Measurements from ENCODE around the gene ACOXL.

Gene ACOXL

DNA sequence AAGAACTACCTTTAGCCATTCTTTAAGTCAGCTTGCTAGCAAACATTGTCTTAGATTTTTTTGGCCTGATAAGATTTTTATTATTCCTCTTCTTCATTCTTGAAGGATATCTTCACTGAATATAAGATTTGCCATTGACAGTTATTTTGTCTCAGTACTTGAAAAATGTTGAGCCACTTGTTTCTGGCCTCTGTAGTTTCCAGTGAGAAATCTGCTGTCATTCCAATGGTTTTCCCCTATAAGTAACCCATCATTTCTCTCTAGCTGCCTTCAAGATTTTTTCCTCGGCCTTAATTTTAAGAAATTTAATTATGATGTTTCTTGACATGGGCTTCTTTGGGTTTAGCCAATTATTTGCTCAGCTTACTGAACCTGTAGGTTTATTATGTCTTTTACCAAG is 32.6 kb downstream of the ACOXL start:
- DNase-seq = no peak

DNA sequence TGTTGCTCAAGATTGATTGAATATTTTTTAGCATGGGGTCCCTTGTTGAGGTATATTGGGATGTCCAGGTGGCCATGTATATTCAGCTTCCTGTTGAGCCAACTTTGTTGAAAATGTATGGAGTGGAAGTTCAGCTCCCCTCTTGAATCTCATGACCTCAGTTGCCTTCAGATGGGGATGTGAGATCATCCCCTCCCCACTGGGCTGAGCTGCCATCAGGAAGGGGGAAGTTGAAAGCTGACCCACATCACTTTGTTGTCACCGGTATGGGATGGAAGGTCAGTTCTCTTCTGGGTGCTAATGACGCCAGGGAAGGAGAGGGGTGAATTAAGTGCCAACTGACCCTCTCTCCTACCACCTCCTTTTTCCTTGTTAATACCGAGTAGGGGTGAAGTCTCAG is 33.9 kb downstream of the ACOXL start:
- no peak for DNase-seq

DNA sequence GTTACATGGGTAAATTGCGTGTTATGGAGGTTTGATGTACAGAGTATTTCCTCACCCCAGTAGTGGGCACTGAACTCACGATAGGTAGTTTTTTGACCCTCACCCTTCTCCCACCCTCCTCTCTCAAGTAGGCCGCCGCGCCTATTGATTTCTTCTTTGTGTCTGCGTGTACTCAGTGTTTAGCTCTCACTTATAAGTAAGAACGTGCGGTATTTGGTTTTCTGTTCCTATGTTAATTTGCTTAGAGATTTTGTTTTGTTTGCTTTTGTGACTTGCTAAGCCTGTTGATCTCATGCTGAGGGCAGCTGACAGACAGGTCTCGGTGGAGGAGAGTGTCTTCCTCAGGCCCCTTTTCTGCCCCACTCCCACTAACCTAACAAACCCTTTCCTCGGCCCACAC is 36.2 kb downstream of the ACOXL start:
- DNase-seq = no peak

DNA sequence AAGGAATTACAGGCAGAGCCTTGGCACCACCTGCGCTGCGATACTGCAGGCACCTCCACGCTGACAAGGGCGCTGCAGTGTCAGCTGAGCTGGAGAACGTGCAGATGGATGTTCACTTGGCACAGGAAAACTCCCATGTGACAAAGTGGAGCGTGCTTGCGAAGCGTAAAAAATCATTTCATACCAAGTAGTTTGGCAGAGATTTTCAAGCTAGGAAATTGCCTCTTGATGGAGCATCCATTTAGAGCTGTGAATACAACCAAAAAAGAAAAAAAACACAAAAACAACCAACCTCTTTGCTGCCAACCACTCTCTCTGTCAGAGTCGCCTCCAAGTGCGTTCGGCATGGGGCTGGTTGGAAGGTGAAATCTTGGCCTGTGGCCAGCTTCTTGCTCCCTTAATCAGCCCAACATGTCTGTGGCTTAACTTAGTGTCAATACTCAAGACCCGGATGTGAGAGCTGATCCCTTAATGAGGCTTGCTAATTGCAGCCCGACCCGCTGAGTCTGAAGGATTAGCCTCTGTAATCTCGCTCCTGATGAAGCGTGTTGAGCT is 38.1 kb downstream of the ACOXL start:
- DNase-seq = no peak

DNA sequence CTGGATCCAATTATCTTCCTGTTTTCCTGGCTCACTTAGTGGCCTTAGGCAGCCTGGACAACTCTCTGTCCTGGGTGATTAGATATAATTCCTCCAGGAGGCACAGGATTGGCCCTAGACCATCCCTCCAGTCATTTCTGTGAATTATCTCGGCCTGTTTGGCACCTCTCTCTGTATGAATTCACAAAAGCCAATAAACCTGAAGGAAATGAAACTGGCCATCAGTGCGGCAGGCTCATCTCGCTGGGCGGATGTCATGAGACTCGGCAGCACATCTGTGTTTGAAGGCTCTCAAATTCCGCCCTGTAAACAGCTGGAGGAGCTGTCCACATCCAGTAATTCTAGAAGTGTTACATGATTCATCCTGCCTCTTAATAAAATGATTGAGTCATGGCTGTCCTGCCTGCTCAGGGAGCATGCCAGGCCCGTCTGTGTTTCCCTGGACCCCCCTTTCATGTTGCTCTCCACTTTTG is 38.6 kb downstream of the ACOXL start:
- no peak for DNase-seq

DNA sequence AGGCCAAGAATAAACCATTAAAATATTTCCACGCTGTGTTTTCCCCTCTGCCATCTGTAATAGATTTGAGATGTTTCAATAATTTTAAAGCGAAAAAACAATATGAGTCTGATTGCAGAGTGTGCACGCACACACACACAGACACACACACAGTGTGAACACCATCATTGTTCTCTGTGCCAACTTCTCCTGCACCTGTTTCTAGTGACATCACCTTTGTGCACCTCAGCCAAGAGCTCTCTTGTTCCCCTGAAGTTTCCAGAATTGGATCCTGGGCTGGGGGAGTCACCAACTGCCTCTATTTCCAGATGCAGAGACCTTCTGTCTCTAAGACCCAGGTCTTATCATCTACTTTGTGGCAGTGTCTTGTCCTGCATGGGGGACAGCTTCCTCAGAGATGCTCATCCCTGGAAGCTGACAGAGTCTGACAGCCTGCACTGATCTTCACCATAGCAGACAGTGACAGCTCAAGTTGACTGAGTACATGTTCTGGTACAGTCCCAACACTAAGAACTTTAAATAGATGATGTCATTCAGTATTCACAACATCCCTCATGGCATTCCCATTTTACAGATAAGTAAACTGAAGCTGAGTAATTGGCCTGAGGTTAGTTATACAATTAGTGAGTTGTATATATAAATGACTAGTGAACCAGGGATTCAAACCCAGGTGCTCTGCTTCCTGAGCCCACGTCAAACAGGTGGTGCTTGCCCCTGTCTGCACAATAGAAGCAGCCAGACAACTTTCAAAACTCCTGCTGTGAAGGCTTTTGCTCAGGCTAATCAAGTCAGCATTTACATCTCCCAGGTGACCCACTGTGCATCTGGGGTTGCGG is 39.4 kb downstream of the ACOXL start:
- DNase-seq = no peak

DNA sequence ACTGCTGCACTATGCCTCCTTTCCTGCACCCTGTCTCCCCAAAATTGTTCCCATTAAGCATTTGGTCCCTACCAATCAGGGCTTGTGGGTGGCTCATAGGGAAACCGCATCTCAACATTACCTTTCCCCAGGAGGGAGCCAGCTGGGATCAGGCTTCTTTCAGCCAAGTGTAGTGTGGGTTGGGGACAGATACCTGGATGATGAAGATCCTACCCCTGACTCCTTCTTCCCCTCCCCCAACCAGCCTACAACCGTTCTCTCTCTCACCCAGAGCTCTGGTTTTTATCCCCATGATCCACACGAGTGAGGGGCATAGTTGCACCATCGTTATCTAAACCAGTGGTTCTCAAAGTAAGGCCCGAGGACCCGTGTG is 40.0 kb downstream of the ACOXL start:
- DNase-seq = no peak

DNA sequence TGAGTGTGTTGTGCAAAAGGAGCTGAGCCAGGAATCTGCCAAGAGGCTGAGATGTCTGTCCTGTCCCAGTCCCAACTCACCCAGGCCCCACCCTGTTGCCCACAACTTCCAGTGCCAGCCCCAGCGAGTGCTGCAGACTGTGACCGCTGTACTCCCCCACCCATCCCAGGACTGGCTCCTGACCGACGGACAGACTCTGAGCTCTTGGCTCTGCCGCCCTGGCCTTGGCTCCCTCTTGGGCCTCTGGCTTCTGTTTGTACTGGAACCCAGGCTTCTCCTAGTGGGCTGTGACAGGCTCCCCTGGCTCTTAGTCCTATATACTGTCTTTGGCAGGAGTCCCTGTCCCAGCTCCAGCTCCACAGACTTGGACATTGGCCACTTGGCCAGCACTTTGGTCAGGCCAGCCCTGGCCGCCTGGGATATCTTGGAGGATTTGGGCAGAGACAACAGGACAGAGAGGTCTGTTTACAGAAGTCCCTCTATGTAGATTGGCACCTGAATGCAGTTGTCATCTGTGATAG is 41.1 kb downstream of the ACOXL start:
- no peak for DNase-seq

DNA sequence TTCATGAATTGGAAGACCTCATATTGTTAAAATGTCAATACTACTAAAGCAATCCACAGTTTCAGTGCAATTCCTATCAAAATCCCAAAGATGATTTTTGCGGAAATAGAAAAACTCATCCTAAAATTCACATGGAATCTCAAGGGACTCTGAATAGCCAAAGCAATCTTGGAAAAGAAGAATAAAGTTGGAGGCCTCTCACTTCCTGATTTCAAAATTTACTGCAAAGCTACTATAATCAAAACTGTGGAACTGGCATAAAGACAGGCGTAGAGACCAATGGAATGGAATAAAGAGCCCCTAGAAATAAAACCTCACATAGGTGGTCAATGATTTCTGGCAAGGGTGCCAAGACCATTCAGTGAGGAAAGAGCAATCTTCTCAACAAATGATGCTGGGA is 42.3 kb downstream of the ACOXL start:
- no peak for DNase-seq

DNA sequence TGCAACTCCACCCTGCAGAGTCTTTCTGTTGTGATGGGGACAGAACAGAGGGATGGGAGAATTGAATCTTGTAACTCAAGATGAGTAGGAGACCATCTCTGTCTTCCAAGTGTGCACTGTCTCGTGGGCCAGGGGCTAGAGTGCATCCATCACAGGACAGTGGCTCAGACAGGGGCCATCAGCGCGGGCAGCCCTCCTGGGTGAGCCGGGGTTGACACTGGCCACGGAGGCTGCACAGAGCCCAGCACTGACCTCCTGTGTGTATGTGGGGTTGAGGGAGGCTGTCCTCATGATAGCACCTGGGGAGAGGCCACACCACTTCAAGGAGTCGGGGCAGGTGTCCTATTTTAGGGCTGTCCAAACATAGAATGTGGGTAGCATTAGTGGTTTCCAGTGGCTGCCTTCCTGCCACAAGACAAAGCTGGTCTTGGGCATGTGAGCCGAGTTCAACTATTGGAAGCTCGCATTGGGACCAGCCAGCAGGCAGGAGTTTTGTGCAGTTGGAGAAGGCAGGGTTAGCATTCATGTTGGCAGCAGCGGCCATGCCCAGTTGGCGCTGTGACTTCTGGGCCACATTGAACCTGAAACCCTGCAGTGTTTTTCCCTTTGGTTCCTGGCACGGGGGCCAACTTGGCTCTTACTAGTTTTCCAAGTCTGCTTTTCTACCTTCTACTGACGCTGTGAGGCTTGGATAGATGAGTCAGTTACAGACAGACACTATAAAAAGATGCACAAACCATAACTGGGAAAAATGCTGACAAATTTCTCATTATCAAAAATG is 45.3 kb downstream of the ACOXL start:
- no peak for DNase-seq

DNA sequence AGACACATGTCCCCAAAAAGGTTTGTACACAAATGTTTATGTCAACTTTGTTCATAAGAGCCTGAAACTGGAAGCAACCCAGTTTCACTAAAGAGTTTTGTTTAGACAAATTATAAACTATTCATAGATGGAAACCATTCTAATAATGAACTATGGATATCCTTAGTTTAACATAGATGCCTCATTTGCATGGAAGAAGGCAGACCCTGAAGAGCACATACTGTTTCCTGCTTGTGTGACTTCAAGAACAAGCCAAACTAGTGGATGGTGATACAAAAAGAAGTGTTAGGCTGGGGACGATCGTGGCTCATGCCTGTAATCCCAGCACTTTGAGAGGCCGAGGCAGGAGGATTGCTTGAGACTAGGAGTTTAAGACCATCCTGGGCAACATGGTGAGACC is 48.1 kb downstream of the ACOXL start:
- no peak for DNase-seq

DNA sequence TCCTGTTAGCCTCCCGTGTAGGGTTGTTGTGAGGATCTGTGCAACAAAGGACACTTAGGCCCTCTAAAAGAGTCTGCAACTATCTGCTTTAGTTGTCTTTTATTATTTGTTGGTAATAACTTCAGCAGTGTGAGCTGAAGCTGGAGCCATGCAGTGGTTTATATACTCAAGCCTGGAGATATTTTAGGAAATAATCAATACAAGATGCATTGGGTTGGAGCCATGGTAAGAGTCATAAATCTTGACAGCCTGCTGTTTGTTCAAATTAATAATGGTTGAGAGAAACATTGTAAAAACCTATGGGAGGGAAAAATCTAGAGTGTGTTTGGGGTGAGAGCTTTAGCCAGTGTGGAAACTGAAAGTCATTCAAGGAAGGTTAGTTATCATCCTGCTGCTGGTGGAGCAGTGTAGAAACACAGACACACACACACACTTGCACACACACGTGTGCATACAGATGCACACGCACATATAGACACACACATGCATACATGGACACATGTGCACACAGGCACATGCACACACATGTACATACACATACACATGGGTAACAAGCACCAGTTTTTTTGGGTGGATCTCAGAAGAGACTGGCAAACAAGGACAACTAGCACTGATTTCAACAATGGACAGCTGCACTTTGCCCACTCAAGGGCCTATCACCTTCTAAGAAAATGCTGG is 51.0 kb downstream of the ACOXL start:
- DNase-seq = no peak

DNA sequence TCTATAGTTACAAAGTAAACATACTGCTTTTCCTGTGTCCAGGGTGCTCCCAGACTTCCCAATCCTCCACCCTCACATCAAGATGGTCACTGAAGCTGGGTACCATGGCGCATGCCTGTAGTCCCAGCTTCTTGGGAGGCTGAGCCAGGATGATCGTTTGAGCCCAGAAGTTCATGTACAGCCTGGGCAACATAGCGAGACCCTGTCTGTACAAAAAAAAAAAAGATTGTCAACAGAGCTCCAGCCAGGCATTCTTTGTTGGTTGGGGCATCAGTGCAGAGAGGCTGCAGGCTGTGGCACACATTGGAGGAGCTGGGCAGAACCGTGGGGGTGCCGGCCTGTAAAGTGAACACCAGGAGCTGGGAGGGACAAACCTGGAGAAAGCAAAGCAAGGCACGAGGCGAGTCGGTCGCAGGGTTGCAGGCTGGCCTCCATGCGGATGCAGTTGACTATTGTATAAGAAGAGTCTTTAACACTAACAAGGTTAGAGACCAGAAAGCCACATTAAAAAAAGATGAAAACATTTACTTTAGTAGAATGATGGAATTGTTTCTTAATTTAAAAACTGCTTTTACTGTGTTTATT is 51.8 kb downstream of the ACOXL start:
- DNase-seq = no peak

DNA sequence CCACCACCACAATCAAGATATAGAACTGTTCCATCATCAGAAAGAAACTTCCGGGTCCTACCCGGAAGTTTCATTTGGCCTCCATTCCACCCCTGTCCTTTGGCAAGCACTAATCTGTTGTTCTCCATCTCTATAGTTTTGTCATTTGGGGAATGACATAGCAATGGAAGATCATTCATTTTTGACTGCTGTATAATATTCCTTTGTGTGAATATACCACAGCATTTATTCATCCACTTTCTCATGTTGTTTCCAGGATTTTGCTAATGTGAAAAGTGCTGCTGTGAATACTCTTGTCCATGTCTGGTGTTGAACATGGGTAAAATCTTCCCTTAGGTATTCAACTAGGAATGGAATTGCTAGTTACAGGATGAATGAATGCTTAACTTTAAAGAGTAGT is 53.1 kb downstream of the ACOXL start:
- no peak for DNase-seq

DNA sequence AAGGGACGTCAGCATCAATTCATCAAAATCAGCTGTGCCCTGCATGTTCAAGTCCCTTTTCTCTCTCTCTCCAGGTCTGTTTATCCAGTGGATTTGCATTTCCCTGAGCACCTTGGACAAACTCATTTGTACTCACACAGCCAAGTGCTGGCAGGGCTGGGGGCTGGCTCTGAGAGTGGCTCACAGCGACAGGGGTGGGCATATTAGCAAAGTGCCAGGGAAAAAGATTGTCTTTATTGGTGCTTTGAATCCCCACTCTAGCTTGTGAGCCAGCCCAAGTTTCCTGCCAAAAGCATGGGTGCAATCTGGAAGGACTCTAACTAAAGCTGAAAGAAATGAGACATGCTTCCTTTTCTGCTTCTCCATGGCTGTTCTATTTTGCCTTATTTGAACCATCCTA is 56.6 kb downstream of the ACOXL start:
- no peak for DNase-seq

DNA sequence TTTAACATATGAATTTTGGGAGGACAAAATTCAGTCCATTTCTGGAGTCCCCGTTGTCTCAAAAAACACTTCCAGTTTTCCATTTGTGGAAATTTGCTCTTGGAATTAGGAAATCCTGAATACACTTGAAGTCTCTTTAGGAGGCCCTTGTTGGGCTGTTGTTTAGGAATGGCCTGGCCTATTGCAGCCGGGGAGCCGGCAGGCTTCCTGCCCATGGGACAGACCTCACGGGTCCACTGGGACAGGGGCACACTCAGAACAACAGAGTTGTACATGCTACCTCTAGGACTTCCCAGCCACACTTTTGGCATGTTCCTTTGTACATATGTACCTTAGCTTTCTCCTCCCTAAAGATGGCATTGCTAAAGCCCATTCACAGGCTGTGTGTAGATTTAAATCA is 57.3 kb downstream of the ACOXL start:
- no peak for DNase-seq

DNA sequence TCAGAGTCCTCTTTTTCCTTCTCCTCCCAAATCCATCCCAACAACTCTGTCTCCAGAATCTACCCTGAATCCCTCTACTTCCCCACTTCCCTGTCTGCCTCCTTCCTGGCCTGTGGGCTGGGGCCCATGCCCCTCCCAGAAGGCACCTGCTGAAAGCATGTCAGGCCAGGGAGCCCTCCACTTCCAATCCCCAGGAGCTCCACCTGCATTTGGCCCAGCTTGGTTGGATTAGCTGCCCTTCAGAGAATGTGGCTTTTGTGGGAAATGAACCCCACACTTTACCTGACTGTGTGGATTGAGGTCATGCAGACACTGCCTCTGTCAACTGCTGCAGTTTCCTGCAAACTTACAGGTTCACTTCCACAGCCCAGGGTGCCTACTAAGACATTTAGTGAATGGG is 58.5 kb downstream of the ACOXL start:
- no peak for DNase-seq

DNA sequence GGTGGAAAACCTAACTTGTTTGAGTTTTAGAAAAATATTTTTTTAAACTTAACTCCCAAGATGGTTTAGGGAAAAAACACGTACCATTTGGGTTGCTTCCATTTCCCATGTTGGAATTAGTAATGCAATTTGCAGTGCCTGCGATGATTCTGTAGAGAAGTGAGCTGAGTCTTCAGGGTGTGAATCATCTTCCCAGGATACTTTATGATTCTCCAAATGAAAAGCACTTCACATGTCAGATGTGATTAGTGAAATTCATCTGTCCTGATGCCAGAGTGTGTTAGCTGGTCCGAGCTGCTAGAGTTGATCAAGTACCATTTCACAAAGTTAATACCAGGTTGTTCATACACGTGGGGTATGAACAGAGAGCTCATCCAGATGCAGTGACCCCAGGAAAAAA is 59.1 kb downstream of the ACOXL start:
- DNase-seq = no peak

DNA sequence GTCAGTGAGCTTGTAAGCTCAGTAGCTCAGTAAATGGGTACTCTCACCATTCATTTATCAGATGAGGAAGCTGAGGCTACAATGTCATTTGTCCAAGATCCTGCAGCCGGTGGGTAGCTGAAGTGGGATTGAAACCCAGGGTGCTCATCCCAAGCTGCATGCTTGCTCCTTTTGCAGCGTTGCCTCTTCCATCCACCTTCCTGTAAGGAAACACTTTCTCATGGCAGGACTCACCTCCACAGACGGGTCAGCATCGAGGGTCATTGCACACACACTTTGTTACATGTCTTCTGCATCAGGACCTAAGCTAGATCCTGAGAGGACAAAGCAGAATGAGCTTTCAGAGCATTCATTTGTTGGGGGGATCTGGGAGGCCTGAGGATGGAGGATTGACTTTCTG is 60.7 kb downstream of the ACOXL start:
- no peak for DNase-seq

DNA sequence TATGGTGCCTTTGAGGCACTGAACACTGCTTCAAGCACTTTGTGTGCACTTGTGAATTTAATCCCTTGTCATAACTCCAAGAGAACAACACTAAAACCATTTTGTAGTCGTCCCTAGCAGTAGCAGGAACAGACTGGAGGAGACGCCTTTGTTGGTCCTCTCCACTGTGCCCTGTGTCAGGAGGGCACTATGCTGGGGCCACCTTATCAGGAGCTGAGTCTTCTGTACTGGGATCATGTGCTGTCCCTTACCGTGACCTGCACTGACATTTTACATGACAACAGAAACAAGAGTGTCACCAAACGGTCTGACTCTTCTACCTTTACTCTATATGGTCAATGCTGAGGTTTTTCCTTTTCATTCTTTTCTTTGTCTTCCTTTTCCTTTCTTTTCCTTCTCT is 62.0 kb downstream of the ACOXL start:
- DNase-seq = no peak

DNA sequence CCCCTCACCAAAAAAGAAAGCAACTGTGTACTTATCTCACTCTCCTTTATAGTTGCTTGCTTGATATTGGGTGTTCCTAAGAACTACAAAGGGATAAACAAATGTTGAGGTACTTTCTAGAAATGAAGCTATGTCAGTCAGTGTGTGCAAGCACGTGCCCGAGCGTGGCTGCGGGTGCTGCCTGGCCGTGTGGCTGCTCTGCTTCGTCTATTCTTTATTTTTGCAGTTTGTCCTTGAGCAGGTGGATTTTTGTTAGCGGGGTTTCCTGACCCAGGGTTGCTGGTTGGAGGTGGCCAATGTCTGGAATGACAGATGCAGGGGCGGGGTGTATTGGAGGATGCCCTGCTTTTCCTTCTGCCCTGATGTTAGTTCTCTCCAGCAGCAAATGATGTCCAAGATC is 62.6 kb downstream of the ACOXL start:
- no peak for DNase-seq

DNA sequence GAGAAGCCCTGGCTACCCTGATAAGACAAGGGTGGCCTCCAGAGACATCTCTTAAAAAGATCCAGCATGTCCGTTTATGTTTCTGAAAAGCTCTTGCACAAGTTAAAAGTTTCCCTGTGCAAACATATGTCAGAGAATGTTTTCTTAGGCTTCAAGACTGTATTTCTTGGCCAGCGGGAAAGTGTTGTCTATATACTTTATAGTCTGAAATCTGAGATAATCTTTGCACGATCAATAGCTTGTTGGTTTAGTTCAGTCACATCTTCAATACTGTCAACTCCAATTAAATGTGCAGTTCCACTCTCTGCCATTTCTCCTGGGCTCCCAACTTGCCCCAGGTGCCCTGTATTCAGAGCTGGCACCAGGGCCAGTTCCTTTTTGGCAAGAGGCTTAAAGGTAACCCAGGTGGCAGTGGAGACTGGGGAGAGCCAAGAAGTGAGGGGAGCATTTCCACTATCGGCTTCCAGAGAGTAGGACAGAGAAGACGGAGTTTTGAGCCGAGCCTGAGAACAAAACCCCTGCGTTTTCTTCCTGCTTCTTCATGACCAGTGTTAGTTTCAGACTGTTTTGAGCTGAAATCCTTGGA is 64.4 kb downstream of the ACOXL start:
- DNase-seq = no peak

DNA sequence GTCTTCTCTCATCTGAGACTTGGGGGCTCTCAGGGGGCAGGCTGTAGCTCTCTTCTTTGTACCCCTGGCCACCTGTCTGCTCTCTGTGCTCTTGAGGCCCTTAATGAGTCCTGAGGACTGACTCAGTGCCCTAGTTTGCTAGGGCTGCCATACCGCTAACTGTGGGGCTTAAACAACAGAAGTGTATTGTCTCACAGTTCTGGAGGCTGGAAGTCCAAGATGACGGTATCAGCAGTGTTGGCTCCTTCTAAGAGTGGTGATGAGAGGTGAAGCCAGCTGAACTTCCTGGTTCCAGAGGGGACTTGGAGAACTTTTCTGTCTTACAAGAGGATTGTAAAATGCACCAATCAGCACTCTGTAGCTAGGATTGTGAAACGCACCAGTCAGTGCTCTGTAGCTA is 67.0 kb downstream of the ACOXL start:
- DNase-seq = no peak

Data from DMS 273 treated with DMSO at 0.1 percent for 48 hours (cell line).